ENCODE measurements around the gene CRTC1.

Gene CRTC1

DNA sequence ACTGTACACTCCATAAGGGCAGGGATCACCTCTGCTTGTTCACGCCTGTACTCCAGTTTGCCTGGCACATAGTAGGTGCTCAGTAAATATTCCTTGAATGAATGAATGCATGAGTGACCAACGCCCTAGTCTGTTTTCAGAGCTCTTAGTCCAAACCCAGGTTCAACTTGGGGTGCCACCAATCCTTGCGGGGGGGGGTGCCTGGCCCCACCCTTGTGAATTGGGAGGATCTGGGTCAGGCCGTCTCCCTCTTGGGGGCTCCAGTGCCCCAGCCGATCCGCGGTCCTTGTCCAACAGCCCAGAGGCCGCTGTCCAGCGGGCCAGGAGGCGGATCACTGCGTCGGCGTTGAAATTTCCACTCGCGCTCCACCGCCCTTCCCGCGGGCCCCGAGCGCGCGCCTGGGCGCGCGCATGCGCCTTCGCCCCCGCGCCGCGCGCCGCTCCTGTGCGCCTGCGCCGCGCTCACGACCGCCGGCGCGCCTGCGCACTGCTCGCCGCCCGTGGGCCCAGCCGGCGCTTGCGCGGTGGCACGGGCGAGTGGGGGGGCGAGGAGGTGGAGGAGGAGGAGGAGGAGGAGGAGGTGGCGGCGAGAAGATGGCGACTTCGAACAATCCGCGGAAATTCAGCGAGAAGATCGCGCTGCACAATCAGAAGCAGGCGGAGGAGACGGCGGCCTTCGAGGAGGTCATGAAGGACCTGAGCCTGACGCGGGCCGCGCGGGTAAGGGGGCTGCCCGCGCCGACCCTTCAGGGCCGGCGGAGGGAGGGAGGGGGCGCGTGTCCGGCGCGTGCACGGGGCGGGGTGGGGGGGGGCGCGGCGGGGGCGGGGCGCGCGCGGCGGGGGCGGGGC is at the start of gene CRTC1:
TSS of gene CRTC1 (plus strand) at position 572 of the 849 bp plus-strand sequence. CDS start at position 595, 23 bp downstream.
- DNase-seq: peak; percentile 94

DNA sequence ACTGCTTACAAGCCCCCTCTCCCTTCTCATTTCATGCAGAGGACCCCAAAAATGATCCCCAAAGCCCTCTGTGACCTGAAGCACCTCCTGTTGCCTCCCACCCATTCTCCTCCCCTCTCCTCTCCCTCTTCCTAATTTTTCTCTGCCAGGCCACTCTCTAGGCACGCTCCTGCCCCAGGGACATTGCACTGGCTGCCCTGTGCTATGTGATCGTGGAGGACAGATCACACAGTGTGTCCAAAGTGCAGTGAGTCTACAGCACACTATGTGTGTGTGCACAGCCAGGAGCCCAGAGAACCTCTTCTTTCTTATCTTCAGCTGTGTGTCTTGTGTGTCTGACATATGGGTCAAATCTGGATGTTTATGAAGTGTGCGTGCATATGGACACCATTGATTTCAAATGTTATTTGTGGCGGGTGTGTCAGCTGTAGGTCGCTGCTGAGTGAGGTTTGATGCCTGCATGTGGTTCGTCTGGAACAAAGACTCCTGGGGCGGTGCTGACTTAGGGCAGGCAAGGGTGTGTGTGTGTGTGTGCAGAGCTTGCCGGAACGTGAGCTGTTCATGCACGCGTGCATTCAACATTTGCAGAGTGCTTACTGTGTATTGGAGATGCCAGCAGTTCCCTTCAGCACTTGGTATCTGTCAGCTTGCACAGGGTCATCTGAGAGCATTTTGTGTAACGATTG is 48.7 kb upstream of the CRTC1 start:
- DNase-seq: peak; percentile 82

DNA sequence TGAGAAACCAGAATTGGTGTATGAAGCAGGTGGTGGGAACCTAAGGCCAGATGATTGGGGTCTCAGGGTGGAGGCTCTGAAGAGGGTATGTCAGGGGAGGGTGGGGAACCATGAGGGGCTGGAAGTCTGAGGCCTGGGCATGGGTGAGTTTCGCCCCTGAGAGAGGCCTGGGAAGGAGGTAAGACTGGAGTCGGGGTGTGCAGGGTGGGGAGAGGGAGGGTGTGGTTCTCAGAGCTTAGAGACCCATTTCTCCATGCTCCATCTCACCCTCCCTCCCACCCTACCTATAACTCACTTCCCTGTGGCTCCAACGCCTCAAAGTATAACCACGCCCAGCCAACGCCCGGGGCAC is 47.7 kb upstream of the CRTC1 start:
- DNase-seq: no peak

DNA sequence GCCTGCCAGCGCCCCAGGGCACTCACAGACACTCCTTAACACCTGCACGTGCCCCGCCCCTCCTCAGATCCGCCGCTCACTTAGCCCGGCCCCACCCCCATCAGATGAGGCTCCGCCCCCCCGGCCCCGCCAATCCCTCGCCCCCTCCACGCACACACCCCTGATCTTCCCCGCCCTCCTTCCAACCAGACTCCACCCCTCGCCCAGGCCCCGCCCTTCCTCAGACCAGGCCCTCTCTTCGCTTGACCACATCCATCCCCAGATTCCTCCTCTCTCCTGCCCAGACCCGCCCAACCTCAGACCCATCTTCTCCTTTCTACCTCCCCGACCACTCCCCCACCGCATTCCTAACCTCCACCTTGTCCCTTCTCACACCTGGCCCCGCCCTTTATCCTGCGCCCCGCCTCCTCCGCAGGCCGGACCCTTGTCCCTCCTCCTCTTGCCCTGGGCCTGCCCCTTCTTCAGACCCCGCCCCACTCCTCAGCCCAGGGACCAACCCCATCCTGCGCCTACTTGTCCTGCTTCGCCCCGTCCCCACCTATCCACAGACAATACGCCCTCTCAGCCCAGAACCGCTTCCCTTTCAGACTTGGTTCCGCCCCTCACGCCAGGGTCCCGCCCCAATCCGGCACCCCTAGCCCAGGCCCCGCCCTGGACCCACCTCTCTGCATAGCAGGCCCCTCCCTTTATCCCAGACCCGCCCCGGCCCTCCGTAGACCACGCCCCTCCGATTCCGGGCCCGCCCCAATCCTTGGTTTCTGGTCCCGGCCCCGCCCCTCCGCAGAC is 47.1 kb upstream of the CRTC1 start:
- peak; percentile 99 for DNase-seq

DNA sequence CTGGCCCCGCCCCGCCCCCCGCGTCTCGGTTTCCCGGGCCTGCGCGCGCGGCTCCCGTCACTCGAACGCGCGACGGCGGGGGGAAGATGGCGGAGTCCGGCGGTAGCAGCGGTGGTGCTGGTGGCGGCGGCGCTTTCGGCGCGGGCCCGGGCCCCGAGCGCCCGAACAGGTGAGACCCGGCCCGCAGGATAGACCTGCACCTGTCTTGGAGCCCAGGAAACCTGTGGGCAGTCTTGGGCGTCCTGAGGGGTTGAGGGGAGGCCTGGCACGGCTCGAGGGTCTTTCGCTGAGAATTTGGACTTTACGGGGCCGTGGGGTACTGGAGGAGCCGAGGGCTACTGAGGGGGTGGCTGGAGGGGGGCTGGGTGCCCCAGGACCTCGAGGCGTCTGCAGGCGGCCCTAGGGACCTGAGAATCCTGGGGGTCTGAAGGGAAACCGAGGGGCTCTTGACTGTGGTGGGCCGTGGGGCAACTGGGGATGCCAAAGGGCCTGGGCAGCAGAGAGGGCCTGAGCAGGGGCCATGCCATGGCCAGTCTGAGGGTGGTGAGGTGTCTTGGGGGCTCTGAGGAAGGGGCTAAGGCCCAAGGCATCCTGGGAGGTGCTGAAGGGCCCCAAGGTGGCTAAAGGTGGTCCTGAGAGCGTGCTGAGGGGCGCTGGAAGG is 46.4 kb upstream of the CRTC1 start, which contains the start of gene KLHL26:
TSS of gene KLHL26 (plus strand) at position 60 of the 661 bp plus-strand sequence. CDS start at position 87, 27 bp downstream.
- no peak for DNase-seq

GRCh38 chr19:18637673-18638630 is 45.5 kb upstream of the CRTC1 start:
- peak; percentile 55 for DNase-seq

- no peak for DNase-seq
Observed at GRCh38 chr19:18639706-18640243, 43.7 kb upstream of the CRTC1 start.

DNA sequence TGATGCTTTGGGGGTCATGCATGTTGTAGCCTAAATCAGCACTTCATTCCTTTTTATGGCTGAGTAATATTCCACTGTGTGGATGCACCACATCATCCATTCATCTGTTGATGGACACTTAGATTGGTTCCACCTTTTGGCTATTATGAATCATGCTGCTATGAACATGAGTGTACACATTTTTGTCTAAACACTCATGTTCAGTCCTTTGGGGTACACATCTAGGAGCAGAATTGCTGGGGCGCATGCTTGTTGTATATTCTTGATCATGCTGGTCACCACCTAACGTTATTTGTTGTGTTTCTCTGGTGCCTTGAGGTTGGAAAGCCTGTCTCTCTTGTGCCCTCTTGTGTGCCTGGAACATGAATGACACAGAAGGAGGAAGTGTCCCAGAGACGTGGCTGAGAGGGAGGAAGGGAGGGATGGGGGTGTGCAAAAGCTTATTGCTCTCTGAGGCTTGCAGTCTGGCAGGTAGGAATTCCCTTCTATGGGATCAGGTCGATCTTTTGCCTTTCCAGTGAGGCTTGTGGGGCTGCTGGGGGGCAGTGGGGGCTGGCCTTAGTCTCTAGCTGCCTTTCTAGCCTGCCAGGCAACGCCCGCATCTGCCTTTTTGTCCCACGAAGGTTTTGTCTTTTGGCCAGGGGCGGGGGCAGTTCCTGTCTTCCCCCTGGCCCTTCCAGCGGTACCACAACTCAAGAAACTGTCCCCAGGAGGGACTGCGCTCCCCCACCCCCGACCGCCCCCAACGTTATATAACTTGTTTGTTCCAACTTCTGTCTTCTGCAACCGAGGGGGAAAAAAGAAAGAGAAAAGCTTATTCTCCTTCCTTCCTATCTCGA is 39.1 kb upstream of the CRTC1 start:
- no peak for DNase-seq

- DNase-seq: no peak
Observed at GRCh38 chr19:18645035-18645511, 38.4 kb upstream of the CRTC1 start.

GRCh38 chr19:18646535-18647370 is 36.7 kb upstream of the CRTC1 start:
- DNase-seq: peak; percentile 25

DNA sequence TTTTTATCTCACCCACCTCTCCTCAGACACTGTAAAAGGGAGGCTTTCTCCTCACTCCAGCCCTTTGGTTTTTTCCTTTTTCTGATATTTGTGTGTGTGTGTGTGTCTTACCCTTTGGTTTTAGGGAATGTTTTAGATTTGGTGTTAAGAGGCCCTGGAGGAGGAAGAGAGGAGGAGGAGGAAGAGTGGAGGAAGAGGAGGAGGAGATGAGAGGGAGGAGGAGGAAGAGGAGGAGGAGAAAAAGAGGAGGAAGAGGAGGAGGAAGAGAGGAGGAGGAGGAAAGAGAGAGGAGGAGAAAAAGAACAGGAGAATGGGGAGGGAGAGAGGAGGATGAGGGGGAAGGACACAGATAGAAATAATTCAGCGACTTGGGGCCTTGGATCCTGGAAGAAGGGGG is 36.1 kb upstream of the CRTC1 start:
- DNase-seq: no peak

- no peak for DNase-seq
Observed at GRCh38 chr19:18647807-18648206, 35.7 kb upstream of the CRTC1 start.

DNA sequence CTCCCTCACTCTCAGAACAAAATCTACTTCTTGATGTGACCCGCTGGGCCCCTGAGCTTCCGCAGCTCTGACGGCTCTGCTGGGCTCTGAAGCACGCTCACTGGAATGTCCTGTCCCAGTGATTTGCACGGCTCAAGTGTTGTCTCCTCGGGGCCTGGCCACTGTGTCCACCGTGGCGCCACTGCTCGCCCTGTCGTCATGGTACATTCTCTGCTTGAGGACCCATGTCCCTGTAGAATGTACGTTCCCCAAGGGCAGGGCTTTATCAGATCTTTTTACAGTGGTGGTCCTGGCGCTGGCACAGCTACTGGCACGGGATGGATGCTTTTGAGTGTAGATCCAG is 34.5 kb upstream of the CRTC1 start:
- no peak for DNase-seq

DNA sequence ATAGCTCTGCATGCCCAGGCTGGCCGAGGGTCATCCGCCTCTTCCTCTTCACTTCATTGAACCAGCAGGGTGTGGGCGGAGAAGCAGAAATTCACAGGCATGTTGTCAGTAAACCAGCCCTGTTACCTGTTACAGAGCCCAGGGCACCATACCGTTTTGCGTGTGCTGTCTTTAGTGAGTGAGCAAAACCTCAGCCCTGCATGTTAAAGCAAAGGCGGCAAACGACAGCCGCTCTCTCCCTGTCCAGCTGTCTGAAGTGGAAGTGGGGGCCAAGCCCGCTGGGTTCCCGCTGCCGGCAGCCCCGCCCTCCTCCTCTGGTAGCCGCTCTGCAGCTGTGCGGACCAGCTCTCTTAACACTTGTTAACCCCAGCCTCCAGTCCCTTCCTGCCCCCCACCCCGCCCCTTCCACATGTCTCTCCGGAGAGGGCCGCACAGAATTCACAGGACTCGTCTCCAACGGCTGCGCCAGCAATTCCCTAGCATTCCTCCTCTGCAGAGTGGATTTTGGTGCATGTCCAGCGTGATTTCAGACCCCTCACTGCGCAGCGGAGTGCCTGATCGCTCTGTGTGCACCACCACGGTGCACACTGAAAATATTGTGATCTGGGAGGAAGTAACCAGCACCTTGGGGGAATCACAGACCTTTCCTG is 34.0 kb upstream of the CRTC1 start:
- peak; percentile 14 for DNase-seq

- DNase-seq: no peak
Observed at GRCh38 chr19:18650021-18650390, 33.5 kb upstream of the CRTC1 start.

DNA sequence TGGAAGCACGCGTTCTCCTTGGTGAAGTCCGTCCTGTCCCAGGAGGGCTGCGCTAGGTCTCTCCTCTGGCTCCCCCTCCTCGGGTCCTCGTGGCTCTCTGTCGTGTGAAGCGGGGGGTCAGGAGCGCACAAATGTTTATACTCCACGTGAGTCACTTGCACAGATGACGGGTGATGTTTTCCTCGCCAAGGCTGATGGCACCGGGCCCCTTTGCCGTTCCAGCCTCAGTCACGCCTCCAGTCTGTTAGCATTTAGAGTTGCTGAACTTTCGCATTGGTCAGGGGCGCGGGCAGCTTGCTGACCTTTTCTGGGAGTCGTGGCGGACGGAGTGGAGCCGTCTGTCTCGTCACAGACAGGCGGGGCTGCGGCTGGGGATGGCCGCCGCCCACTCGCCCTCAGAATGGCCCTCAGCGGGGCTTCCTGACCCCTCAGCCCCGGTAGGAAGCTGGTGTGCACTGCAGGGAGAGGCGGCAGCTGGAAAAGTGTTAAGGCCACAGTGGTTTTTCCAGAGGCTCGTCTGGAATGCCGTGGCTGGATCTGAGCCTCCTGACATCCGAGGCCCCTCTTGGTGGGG is 32.9 kb upstream of the CRTC1 start:
- DNase-seq: no peak

DNA sequence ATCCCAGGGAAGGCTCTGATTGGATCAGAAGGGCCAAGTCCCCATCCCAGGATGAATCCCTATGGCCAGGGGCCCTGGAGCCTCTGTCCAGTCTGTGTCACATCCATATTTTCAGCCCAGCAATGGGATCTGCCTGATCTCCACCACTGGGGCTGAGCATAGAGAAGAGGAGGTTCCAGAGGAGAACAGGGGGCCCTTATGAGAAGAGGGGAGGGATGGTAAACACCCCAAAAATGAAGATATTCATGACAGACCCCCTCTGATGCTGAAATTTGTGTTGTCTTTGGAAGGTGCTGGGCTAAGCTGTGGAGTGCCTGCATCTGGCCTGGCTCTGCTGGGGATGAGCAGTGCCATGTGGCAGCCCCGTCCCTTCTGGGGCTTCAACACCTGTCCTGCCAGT is 32.2 kb upstream of the CRTC1 start:
- DNase-seq: no peak

- DNase-seq: no peak
Observed at GRCh38 chr19:18651733-18652132, 31.7 kb upstream of the CRTC1 start.

- DNase-seq: no peak
Observed at GRCh38 chr19:18653853-18654252, 29.6 kb upstream of the CRTC1 start.

Data from NCI-H69 (cell line).